Neural progenitor cell (in vitro differentiated cells): ENCODE results near the gene HAS3.
"Not testable (repeated sequence)": the region's sequence is repeated elsewhere in the genome, so short reads cannot be mapped to it uniquely, and the experiment has no call there.

Experiments
- EZH2phosphoT487 ChIP-seq: fragments of 200-600 bp; sonication (generic); IDR thresholded peaks from 2 replicates; pipeline ENCODE4 v1.6.1; 2017; ENCODE audit warnings: antibody characterized with exemption
- TF ChIP-seq, protein P1 (sequence below): fragments of 200-600 bp; sonication (generic); IDR thresholded peaks from 2 replicates; pipeline ENCODE4 v1.5.1; 2017; ENCODE audit warnings: antibody characterized with exemption, mild to moderate bottlenecking

DNA sequence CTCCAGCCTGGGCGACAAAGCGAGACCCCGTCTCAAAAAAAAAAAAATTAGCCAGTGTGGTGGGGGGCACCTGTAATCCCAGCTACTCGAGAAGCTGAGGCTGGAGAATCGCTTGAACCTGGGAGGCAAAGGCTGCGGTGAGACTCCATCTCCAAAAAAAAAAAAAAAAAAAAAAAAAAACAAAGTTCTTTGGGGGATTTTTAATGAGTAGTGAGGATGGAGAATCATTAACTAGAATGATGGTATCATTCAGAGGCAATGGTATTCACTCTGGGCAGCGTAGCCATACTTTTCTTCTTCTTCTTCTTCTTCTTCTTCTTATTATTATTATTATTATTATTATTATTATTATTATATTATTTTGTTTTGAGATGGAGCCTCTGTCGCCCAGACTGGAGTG, 42.0 kb upstream of the HAS3 start:
- TF ChIP-seq EZH2phosphoT487: not testable (repeated sequence)
- TF ChIP-seq, protein P1, sequence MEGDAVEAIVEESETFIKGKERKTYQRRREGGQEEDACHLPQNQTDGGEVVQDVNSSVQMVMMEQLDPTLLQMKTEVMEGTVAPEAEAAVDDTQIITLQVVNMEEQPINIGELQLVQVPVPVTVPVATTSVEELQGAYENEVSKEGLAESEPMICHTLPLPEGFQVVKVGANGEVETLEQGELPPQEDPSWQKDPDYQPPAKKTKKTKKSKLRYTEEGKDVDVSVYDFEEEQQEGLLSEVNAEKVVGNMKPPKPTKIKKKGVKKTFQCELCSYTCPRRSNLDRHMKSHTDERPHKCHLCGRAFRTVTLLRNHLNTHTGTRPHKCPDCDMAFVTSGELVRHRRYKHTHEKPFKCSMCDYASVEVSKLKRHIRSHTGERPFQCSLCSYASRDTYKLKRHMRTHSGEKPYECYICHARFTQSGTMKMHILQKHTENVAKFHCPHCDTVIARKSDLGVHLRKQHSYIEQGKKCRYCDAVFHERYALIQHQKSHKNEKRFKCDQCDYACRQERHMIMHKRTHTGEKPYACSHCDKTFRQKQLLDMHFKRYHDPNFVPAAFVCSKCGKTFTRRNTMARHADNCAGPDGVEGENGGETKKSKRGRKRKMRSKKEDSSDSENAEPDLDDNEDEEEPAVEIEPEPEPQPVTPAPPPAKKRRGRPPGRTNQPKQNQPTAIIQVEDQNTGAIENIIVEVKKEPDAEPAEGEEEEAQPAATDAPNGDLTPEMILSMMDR: not testable (repeated sequence)
